ENCODE results near the gene FUBP3.

FUBP3 gene

GRCh38 chr9:130608554-130609134, 29.3 kb downstream of the FUBP3 start:
- no peak for DNase-seq

- no peak for DNase-seq
Measured at GRCh38 chr9:130609163-130609562, 29.8 kb downstream of the FUBP3 start.

DNA sequence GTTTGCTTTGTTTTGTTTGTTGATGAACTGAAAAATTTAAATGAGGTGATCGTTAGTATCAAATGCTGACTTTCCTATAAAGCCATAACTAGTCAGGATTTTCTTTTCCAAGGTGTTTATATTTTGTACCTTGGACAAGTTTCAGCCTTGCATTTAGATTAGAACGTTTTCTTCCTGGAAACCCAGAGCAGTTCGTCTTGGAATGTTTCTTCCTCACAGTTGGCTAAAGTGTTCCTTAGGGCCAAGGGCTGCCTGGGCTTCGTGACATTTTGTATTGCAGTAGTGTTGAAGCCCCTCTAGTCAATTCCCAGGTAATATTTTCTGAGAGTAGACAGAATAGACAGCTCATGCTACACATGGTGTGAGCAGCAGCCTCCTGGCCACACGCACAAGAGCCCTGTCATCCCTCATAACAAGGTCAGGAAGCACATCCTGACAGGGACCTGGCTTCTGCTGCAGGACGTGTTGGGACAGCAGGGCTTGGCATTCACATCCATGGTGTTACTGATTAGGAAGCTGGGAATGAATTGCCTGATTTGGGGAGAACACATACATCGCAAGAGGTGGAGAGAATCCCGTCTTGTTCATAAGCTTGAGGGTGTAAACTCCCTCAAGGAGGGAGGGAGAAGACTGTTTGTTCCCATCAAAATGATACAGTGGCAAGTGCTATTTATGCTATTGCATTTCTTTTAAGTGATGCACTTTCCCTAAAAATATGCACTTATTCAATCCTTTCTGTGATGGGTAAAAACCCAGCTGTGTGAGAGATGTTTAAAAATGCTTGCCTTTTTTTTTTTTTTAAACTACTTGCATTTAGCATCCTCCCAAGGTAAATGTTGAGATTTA, 31.7 kb downstream of the FUBP3 start:
- DNase-seq = no peak

DNA sequence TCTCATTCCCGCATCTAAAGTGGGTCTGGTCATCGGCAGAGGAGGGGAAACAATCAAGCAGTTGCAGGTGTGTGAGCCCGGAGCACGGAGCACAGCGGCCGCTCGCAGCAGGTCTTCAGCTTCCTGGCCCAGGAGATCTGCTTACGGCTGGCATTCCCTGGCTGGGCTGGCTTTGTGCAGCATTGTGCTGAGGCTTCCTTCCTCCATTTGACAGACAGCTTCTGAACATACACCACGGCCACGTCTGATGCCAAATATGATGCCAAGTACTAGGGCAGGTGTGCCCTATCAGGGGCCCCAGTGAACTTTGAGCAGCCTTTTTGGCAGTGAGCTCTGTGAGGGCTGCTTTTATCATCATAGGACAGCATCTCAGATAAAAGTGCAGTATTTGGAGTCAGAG, 37.1 kb downstream of the FUBP3 start:
- DNase-seq = no peak

- no peak for DNase-seq
Measured at GRCh38 chr9:130623466-130623865, 44.1 kb downstream of the FUBP3 start.

DNA sequence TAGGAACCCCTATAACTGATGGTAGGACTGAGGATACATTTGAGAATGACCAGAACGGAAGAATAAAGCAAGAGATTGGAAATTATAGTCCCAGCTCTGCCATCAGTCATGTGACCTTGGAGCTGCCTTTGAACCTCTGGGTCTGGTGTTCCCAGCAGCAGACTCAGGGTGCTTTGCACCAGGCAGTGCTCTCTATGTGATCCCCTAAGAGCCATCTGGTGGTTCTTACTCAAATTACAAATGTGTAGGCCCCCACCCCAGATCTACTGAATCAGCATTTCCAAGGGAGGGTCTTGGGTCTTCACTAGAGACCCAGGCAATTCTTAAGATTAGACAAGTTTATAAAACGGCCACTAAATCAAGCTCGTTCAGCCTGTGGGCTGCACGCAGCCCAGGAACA, 44.8 kb downstream of the FUBP3 start:
- DNase-seq = no peak

GRCh38 chr9:130626249-130626996, 47.0 kb downstream of the FUBP3 start:
- DNase-seq = no peak

DNA sequence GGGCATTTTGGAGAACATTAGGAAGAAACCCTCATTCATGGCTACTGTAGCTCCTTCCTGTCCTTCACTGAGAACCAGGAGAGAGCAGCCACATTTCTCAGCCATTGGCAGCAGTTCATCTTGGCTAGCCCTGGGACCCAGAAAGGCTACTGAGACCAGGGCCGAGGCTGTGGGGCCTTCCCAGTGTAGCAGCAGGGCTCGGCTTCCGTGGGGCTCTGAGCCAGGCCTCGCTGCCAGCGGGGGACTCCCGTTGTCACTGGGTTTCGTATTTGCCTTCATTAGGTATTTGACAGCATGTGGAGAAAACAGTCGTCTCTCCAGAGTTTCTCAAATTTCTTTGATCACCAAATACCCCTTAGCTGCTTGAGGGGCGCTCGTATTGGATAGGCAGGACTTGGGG, 47.7 kb downstream of the FUBP3 start:
- no peak for DNase-seq

GRCh38 chr9:130627896-130628792, 48.8 kb downstream of the FUBP3 start:
- no peak for DNase-seq

GRCh38 chr9:130629443-130630070, 50.2 kb downstream of the FUBP3 start:
- no peak for DNase-seq

GRCh38 chr9:130630071-130630450, 50.7 kb downstream of the FUBP3 start:
- DNase-seq = no peak

- DNase-seq = no peak
Measured at GRCh38 chr9:130630506-130631330, 51.3 kb downstream of the FUBP3 start.

GRCh38 chr9:130631331-130632080, 52.1 kb downstream of the FUBP3 start:
- no peak for DNase-seq

GRCh38 chr9:130632081-130632710, 52.8 kb downstream of the FUBP3 start:
- DNase-seq = no peak

DNA sequence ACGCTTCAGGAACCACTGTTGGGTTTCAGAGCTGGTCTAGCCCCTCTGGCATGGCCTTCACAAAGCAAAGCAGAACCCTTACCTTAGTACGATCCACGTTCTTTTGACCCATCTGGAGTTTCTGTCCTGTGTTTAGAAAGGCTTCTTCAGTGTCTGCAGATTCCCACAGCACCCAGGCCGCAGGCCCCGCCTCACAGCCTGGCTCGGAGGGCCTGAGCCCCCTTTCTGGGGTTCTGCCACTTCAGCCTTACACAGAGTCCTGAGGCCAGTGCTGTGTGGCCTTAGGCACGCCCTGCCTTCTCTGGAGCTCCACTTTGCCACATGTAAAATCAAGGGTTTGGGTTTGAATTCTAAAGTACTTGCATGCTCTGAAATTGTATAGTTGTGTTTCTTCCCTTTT, 53.5 kb downstream of the FUBP3 start:
- no peak for DNase-seq

DNA sequence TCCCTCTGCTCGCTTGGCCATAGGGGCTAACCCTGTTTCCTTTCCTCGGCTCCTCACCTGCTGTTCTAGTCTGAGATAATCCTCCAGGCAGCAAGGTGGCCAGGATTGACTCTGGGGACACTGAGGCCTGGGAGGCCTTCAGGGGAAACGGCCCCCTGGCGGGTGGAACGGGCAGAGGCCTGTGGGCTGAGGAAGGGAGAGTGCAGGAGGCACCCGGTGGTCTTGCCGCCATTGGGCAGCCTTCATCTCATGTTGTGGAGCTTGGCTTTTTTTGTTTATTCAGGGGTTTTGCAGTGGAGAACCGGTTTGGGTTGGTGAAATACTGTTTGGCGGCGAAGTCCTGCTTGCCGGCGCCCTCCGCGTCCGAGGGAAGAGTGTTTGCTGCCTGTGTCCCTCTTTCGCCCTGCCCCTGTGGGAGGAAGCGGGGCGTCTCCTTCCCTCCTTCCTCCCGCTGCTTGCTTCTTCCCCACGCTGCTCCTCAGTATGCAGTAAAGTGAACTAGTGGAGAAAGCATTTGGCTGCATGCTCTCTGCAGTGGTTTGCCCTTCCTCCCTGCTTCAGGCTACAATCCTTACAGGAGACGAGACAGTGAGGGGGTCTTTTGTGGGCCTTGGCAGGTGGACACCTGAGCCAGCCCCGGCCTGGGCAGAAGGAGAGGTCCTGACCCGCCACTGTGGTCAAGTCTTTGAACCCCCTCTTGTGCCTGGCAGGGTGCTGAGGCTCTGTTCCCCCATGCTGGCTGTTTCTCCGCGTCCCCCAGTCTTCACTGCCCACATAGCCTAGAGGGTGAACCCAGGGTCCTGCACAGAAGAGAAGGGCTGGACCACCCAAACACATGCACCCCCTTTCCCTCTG, 54.2 kb downstream of the FUBP3 start:
- no peak for DNase-seq

DNA sequence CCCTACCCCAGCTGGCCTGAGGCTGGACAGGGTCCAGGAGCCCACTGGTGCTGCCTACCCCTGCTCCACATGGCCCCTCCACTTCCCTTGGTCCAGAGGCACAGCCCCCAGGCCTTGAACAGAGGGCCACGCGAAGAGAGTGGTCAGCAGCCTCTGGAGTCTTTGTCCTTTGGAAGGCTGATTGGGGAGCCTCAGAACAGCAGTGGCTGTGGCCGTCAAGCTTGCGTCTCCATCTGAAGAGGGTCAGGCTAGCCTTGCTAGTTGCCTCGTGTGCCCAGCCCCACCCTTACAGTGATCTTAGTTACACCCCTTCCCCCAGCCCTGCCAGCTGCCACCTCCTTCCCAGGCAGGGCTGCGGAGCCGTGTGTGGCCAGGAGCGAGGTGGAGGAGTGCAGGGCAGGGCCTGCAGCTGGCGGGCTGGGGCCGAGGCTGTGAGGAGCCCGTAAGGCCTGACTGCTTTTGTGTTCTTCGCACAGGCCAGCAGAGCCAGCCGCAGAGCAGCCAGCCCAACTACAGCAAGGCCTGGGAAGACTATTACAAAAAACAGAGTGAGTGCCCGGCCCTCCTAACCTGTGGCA, 54.9 kb downstream of the FUBP3 start:
- no peak for DNase-seq

DNA sequence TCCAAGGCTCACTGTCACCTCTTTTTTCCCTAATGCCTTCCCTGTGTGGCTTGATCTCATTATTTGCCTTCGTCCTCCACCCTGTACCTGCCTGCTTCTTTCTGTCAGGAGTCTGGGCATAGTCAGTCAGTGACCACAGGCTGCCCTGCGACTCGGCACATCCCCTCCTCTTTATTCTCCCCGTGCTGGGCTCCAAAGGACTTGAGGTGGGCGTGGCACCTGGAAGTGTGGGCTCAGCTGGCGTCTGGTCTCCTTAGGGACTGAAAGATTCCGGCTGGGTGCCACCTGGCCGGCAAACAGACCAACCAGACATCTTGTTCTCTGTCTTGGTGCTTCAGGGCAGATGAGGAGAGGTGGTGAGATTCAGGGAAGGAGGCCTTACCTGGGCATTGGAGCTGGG, 55.4 kb downstream of the FUBP3 start:
- DNase-seq = no peak

DNA sequence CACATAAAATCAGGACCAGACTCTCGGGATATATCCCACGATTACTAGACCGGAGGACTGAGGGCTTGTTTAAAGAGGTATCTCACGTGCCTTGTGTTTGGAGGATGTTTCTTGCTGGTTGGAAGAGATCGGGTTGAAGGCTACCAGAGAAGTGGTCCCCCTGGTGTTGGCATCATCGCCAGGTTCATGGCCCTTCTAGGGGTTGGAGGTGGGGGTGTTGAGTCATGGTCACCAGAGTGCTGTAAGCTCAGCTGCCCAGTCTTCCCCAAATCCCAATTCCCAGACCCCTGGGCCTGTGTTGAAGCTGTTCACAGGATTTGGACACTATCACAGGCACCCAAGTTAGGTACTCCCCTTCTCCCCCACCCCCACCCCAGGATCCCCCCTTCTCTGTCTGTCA, 55.9 kb downstream of the FUBP3 start:
- DNase-seq = no peak

Measured in kidney glomerular epithelial cell (primary cell).